ENCODE results near the gene JAK1. TPM values are rescaled to one million over a fixed set of nuclear protein-coding genes. Genes with fewer than 3 reads are reported as not detected.

The JAK1 gene
- total and polyA plus RNA-seq, 9 of the 15 experiments (the other 6 are each of a cell fraction or from before 2014, with no cell fraction given), result 9.7 to 44.1 (median 42.5) TPM

GRCh38 chr1:64874666-64875065 lies 91.7 kb downstream of the JAK1 start:
- no peak for ATAC-seq
- no peak for DNase-seq (ENCODE audit: extremely low read depth in 1 of 4, low spot score in 3 of 4)
- no TSS peak for BruUV-seq (replicated peaks)
- Histone ChIP-seq H4K20me1 (replicated peaks; ENCODE audit: control insufficient read depth, insufficient read depth, low read length) (no peaks in the 10 kb centered on the region), H3K4me2 (ENCODE audit: insufficient read depth, low read length) (no peak overlapping the region), H3K79me2 (ENCODE audit: control insufficient read depth, insufficient read depth, low read length) (no peaks in the 10 kb centered on the region), H3K4me1 (replicated peaks in 1 of 2; ENCODE audit: control insufficient read depth in 2 of 2, insufficient read depth in 2 of 2, low read length in 2 of 2) (no peaks in the 10 kb centered on the region), H3K9me3 (replicated peaks; ENCODE audit: control insufficient read depth, insufficient read depth, low read depth, low read length) (no peaks in the 10 kb centered on the region), H3K9me1 (ENCODE audit: control insufficient read depth, insufficient read depth, low read length) (no peaks in the 10 kb centered on the region), H3K36me3 (ENCODE audit: control insufficient read depth, insufficient read depth, low read length) (peaks cover 61% of the 10 kb centered on the region; the same call in 2 of the 3 replicates), H3K27ac (ENCODE audit: extremely low read depth, low read depth, low read length) (no peak overlapping the region), H3K4me3 (no peak overlapping the region), H3K9ac (ENCODE audit: insufficient read depth in 1 of 2, low read depth in 2 of 2, low read length in 2 of 2) (no peak overlapping the region), H2AFZ (ENCODE audit: low read depth, low read length) (no peak overlapping the region), H3K27me3 (ENCODE audit: control insufficient read depth in 2 of 2, insufficient read depth in 2 of 2, low read length in 2 of 2) (no peaks in the 10 kb centered on the region)
- TF ChIP-seq NONO (IDR thresholded peaks at IDR 0.05; ENCODE audit: low read depth in 2 of 2, low read length in 1 of 2), result no peak
- TF ChIP-seq KLF6 (CRISPR knock-in tag; IDR thresholded peaks at IDR 0.05; ENCODE audit: borderline replicate concordance), result no peak
- TF ChIP-seq LARP7 (IDR thresholded peaks at IDR 0.05), result no peak
- TF ChIP-seq CBFA2T3 (IDR thresholded peaks at IDR 0.05), result no peak
- TF ChIP-seq XRCC5 (IDR thresholded peaks at IDR 0.05; ENCODE audit: low read depth, low read length), result no peak
- no peak for TF ChIP-seq NR1H2 (CRISPR knock-in tag; IDR thresholded peaks at IDR 0.05)
- no peak for TF ChIP-seq MBD1 (CRISPR knock-in tag; IDR thresholded peaks at IDR 0.05)
- TF ChIP-seq PTTG1 (tag; IDR thresholded peaks at IDR 0.05; ENCODE audit: low read depth), result no peak
- TF ChIP-seq ETV6 (IDR thresholded peaks at IDR 0.05; ENCODE audit: borderline replicate concordance in 1 of 2, low read depth in 2 of 2, low read length in 1 of 2), result no peak
- no peak for TF ChIP-seq ETV6 (CRISPR knock-in tag; IDR thresholded peaks at IDR 0.05; ENCODE audit: borderline replicate concordance)
- no peak for TF ChIP-seq ZNF583 (CRISPR knock-in tag; IDR thresholded peaks at IDR 0.05)
- intact Hi-C loops (cut with micrococcal nuclease) (no loop called here), in situ Hi-C loops (cut with MboI) (no loop called here)
- ChIA-PET POLR2A (interaction anchor here (0.5 kb wide), 1 partner anchor 19 kb away, joined by 3 read pairs; no protein-coding TSS in a partner anchor), CTCF (ENCODE audit: low intra/inter-chr PET ratio) (no interaction called here)
- WGBS (ENCODE audit: insufficient coverage, low coverage, missing lambda C conversion rate), result 89% methylated on average over 3 of the region's 3 CpGs
- no peak for FAIRE-seq

Measured in K562 (cell line).